Measurements from ENCODE around the gene COPS9. TPM values are rescaled to one million over a fixed set of nuclear protein-coding genes. Genes with fewer than 3 reads are reported as not detected.
A peak's percentile ranks its signal among the peaks of the same experiment; 100 is the strongest.

The COPS9 gene
- total and polyA plus RNA-seq, 10 of the 15 experiments (the other 5 are each of a cell fraction or from before 2014, with no cell fraction given), result 80.8 to 419 (median 213) TPM

- no peak overlapping the region for H3K4me2 ChIP-seq (ENCODE audit: control insufficient read depth, insufficient read depth)
- no peaks in the 10 kb centered on the region; the same call in 2 of the 3 replicates for H3K9me3 ChIP-seq (replicated peaks; ENCODE audit: control insufficient read depth, insufficient read depth, low read length)
- no peaks in the 10 kb centered on the region for H3K4me1 ChIP-seq (ENCODE audit: control insufficient read depth, insufficient read depth, low read length)
- no TSS peak for BruUV-seq (replicated peaks)
- no peak overlapping the region for H3K27ac ChIP-seq (ENCODE audit: control insufficient read depth, insufficient read depth)
- H3K36me3 ChIP-seq (ENCODE audit: control insufficient read depth in 2 of 2, insufficient read depth in 2 of 2, low read length in 1 of 2), result no peaks in the 10 kb centered on the region
- no peaks in the 10 kb centered on the region for H3K79me2 ChIP-seq (ENCODE audit: control insufficient read depth, insufficient read depth, low read length)
- TF ChIP-seq FOS (IDR thresholded peaks at IDR 0.05; ENCODE audit: borderline replicate concordance, extremely low read depth, insufficient read length) (no peak), RELA (IDR thresholded peaks at IDR 0.05; ENCODE audit: borderline replicate concordance, partially characterized antibody) (no peak), SMAD1 (IDR thresholded peaks at IDR 0.05; ENCODE audit: low read depth, partially characterized antibody) (no peak), IRF5 (IDR thresholded peaks at IDR 0.05; ENCODE audit: borderline replicate concordance) (no peak), ASH2L (IDR thresholded peaks at IDR 0.05; ENCODE audit: borderline replicate concordance, low read depth) (no peak), KLF5 (IDR thresholded peaks at IDR 0.05; ENCODE audit: partially characterized antibody) (no peak), SKIL (IDR thresholded peaks at IDR 0.05; ENCODE audit: low read depth, poor library complexity, severe bottlenecking) (no peak), SMC3 (IDR thresholded peaks at IDR 0.05; ENCODE audit: borderline replicate concordance, low read length) (no peak), SIX5 (IDR thresholded peaks at IDR 0.05; ENCODE audit: low read depth, low read length, severe bottlenecking) (no peak)
- TF ChIP-seq, protein P1, sequence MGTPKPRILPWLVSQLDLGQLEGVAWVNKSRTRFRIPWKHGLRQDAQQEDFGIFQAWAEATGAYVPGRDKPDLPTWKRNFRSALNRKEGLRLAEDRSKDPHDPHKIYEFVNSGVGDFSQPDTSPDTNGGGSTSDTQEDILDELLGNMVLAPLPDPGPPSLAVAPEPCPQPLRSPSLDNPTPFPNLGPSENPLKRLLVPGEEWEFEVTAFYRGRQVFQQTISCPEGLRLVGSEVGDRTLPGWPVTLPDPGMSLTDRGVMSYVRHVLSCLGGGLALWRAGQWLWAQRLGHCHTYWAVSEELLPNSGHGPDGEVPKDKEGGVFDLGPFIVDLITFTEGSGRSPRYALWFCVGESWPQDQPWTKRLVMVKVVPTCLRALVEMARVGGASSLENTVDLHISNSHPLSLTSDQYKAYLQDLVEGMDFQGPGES (IDR thresholded peaks at IDR 0.05), result no peak
- TF ChIP-seq, protein P2, sequence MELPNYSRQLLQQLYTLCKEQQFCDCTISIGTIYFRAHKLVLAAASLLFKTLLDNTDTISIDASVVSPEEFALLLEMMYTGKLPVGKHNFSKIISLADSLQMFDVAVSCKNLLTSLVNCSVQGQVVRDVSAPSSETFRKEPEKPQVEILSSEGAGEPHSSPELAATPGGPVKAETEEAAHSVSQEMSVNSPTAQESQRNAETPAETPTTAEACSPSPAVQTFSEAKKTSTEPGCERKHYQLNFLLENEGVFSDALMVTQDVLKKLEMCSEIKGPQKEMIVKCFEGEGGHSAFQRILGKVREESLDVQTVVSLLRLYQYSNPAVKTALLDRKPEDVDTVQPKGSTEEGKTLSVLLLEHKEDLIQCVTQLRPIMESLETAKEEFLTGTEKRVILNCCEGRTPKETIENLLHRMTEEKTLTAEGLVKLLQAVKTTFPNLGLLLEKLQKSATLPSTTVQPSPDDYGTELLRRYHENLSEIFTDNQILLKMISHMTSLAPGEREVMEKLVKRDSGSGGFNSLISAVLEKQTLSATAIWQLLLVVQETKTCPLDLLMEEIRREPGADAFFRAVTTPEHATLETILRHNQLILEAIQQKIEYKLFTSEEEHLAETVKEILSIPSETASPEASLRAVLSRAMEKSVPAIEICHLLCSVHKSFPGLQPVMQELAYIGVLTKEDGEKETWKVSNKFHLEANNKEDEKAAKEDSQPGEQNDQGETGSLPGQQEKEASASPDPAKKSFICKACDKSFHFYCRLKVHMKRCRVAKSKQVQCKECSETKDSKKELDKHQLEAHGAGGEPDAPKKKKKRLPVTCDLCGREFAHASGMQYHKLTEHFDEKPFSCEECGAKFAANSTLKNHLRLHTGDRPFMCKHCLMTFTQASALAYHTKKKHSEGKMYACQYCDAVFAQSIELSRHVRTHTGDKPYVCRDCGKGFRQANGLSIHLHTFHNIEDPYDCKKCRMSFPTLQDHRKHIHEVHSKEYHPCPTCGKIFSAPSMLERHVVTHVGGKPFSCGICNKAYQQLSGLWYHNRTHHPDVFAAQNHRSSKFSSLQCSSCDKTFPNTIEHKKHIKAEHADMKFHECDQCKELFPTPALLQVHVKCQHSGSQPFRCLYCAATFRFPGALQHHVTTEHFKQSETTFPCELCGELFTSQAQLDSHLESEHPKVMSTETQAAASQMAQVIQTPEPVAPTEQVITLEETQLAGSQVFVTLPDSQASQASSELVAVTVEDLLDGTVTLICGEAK (IDR thresholded peaks at IDR 0.05; ENCODE audit: borderline replicate concordance), result no peak
- POLR2A ChIA-PET, result no interaction called here
- 53% methylated on average over 5 of the region's 5 CpGs for WGBS (ENCODE audit: insufficient coverage, insufficient replicate concordance, low lambda C conversion rate, missing lambda C conversion rate)
- no peak for ATAC-seq
- DNase-seq (ENCODE audit: low read depth, low spot score), result no peak
- no peaks in the 10 kb centered on the region for H3K27me3 ChIP-seq (replicated peaks in 1 of 2; ENCODE audit: control insufficient read depth in 2 of 2, insufficient read depth in 2 of 2, low read length in 1 of 2)
- no peak overlapping the region for H2AFZ ChIP-seq (ENCODE audit: control insufficient read depth, low read depth, low read length)
- CTCF ChIA-PET, result no interaction called here
- H3K9ac ChIP-seq (ENCODE audit: control insufficient read depth, insufficient read depth, low read length), result no peak overlapping the region
- no peaks in the 10 kb centered on the region for H4K20me1 ChIP-seq (ENCODE audit: control insufficient read depth, insufficient read depth)
- FAIRE-seq, result peak; percentile 69
- SMC1A ChIA-PET (ENCODE audit: uncharacterized antibody, unreplicated experiment), result no interaction called here
- RAD21 ChIA-PET (ENCODE audit: unreplicated experiment), result no interaction called here
- H3K4me3 ChIP-seq, result no peak overlapping the region
- in situ Hi-C loops (cut with MboI), result loop anchor here (10.0 kb wide), 1 partner anchor 1113 kb away; no protein-coding TSS in a partner anchor
- intact Hi-C loops (cut with micrococcal nuclease; ENCODE audit: unreplicated experiment), result loop anchor here (10.0 kb wide), 1 partner anchor 1113 kb away; no protein-coding TSS in a partner anchor
These were observed 11.3 kb upstream of the COPS9 start for GRCh38 chr2:240147382-240147781.
